ENCODE measurements around the gene CCDC27. TPM values are rescaled to one million over a fixed set of nuclear protein-coding genes. Genes with fewer than 3 reads are reported as not detected.

CCDC27 gene
- total RNA-seq, 4 donors from 2014 or later: 0.13 TPM; not detected in 3

DNA sequence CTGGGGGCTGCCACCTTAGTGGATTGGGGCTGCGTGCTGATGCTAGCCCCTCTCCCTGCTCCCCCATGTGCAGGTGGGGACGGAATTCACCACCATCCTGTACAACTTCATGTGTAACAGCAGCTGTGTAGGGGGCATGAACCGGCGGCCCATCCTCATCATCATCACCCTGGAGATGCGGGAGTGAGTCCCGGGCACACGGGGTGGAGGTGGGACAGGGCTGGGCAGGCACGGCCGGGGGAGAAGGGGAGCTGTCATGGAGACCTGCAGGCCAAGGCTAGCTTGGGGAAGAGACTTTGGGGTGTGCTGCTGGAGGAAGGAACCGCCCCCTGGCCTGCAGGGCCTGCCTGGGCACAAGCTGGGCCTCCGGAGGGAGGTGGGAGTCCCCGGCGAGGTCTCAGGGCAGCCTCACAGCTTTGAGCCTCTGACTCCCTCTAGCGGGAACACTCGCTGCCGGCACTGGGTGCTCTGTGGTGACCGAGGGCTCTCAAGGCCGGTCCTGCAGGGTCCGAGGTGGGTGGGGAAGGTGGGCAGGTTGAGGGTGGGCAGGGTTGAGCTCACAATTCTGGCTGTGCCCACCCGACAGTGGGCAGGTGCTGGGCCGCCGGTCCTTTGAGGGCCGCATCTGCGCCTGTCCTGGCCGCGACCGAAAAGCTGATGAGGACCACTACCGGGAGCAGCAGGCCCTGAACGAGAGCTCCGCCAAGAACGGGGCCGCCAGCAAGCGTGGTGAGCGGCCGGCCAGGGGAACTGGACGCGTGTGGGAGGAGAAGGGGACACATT, 25.0 kb upstream of the CCDC27 start:
- no peak for TF ChIP-seq POLR2A (IDR thresholded peaks at IDR 0.05)
- TF ChIP-seq, protein P1, sequence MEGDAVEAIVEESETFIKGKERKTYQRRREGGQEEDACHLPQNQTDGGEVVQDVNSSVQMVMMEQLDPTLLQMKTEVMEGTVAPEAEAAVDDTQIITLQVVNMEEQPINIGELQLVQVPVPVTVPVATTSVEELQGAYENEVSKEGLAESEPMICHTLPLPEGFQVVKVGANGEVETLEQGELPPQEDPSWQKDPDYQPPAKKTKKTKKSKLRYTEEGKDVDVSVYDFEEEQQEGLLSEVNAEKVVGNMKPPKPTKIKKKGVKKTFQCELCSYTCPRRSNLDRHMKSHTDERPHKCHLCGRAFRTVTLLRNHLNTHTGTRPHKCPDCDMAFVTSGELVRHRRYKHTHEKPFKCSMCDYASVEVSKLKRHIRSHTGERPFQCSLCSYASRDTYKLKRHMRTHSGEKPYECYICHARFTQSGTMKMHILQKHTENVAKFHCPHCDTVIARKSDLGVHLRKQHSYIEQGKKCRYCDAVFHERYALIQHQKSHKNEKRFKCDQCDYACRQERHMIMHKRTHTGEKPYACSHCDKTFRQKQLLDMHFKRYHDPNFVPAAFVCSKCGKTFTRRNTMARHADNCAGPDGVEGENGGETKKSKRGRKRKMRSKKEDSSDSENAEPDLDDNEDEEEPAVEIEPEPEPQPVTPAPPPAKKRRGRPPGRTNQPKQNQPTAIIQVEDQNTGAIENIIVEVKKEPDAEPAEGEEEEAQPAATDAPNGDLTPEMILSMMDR (IDR thresholded peaks at IDR 0.05): peak in 2 of 6 experiments; percentile 16 to 41
- Histone ChIP-seq H3K36me3 (no peaks in the 10 kb centered on the region), H3K4me1 (peaks cover 0 to 12% of the 10 kb centered on the region in 2 donors), H3K9me3 (no peaks in the 10 kb centered on the region), H3K27me3 (no peaks in the 10 kb centered on the region), H3K4me3 (replicated peaks in 1 of 3) (no peak overlapping the region), H3K27ac (no peak overlapping the region)
- intact Hi-C loops (cut with DNase I): loop anchor here (5.0 to 10.0 kb wide), 2 partner anchors 70 to 272 kb away; partner anchors contain the start of genes ARHGEF16 and LRRC47
- DNase-seq: peak; percentile 17 to 26
- WGBS, 2 donors: 49 to 53% methylated on average over 16 to 24 of the region's 37 CpGs

DNA sequence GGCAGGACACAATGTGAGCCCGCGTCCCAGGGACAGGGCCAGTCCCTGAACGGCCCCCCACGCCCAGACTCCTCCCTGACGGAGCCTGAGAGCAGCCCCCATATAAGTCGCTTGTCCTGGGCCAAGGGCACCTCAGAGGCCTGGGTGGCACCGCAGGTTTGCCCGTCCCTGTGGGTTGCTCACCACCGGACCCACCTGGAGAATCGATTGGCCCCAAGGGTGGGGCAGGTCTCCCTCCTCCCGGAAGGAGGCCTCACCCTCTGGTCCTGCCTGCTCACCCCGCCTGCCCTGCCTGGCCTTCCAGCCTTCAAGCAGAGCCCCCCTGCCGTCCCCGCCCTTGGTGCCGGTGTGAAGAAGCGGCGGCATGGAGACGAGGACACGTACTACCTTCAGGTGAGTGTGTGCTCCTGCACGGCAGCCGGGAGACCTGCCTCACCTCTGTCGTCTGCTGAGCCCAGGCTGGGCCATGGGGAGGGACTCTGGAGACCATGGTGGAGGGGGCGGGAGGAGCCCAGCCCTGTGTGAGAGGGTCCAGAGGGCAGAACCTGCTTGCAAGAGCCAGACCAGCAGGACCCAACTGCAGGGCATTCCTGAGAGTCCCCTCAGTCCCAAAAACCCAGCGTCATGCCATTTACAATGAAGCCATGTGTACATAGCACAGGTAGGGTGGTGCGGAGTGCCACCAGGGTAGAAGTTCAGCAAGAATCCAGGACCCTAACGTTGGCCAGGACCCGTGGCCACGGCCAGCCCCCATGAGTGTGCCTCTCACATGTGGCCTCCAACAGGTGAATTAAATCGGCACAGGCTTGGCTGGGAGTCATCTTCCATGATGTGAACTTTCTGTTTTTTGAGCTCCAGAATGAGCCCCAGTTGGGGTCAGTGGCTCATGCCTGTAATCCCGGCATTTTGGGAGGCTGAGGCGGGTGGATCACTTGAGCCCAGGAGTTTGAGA, 24.1 kb upstream of the CCDC27 start:
- H3K9me3 ChIP-seq: no peaks in the 10 kb centered on the region
- no peak overlapping the region for H3K27ac ChIP-seq
- H3K36me3 ChIP-seq: no peaks in the 10 kb centered on the region
- WGBS, 2 donors: 87 to 88% methylated on average over 13 to 25 of the region's 31 CpGs
- DNase-seq: no peak
- no peak overlapping the region for H3K4me3 ChIP-seq (replicated peaks in 1 of 3)
- H3K4me1 ChIP-seq: peaks cover 0 to 12% of the 10 kb centered on the region in 2 donors
- no peaks in the 10 kb centered on the region for H3K27me3 ChIP-seq
- intact Hi-C loops (cut with DNase I): loop anchor here (5.0 to 10.0 kb wide), 2 partner anchors 69 to 273 kb away; partner anchors contain the start of genes ARHGEF16 and LRRC47
- TF ChIP-seq, protein P1 (IDR thresholded peaks at IDR 0.05): no peak
- TF ChIP-seq POLR2A (IDR thresholded peaks at IDR 0.05): no peak

DNA sequence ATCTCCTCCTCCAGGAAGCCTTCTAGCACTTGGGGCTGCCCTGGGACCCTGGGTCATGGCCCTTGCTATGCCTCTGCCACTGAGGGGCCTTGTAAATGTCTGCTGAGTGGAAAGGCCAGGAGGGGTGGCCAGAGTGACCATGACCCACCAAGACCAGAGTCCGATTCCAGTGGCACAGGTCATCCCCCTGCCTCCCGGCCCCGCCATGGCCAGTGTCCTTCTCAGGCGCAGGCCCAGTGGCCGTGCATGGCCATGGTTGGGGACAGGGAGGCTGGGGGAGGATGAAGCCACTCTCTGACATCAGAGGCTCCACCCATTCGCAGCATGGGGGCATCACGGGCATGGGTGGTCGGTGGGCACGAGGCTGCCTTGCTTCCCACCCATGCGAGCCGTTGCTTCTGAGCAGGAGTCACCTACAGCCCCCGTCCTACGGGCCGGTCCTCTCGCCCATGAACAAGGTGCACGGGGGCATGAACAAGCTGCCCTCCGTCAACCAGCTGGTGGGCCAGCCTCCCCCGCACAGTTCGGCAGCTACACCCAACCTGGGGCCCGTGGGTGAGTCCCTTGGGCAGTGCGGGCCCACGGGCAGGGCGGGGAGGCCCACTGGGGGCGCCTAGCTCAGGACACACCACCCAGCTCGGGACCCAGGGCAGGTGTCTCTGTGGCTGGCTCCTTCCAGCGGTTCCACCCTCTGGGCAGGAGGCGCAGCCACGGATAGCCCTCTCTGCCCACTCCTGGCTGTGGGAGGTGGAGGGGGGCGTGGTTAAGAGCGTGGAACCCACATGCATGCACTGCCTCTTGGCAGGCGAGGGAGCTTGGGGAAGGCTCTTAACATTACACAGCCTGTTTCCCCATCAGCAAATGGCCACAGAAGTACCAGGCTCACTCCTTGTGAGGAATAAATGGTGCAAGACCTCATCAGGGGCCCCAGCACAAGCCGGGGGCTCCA, 22.4 kb upstream of the CCDC27 start:
- no peak for TF ChIP-seq POLR2A (IDR thresholded peaks at IDR 0.05)
- TF ChIP-seq, protein P1 (IDR thresholded peaks at IDR 0.05): no peak
- Histone ChIP-seq H3K9me3 (no peaks in the 10 kb centered on the region), H3K36me3 (no peaks in the 10 kb centered on the region), H3K4me3 (replicated peaks in 1 of 3) (no peak overlapping the region), H3K27me3 (no peaks in the 10 kb centered on the region), H3K4me1 (peaks cover 0 to 15% of the 10 kb centered on the region in 2 donors), H3K27ac (no peak overlapping the region)
- 47 to 75% methylated on average over 9 to 13 of the region's 32 CpGs for WGBS, 2 donors
- DNase-seq: peak; percentile 89 to 94
- intact Hi-C loops (cut with DNase I): loop anchor here (5.0 to 10.0 kb wide), 2 partner anchors 67 to 275 kb away; partner anchors contain the start of genes ARHGEF16 and LRRC47

DNA sequence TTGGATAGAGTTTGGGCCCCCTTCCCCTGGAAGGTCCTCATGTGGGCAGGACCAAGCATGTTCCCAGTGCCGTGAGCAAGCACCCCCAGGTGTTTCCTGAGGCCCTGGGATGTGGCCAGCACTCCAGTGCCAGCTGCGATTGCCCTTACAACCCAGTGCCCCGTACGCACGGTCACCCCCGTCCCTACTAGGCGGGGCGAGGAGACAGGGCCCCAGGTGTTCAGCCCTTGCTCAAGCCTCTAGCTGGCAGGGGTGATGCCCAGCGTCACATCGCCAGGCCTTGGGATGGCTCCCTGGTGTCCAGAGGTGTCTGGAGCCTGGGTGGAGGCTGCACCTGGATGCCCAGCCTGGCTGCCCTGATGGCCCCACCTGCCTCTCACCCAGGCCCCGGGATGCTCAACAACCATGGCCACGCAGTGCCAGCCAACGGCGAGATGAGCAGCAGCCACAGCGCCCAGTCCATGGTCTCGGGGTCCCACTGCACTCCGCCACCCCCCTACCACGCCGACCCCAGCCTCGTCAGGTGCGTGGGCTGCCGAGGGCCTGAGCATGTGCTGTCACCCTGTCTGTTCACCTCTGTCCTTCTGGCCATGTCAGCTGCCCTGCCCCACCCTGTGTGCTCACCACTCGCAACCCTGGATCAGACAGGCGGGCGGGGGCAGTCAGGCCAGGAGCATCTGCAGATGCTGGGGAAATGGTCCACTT, 21.6 kb upstream of the CCDC27 start:
- H3K9me3 ChIP-seq: no peaks in the 10 kb centered on the region
- no peak overlapping the region for H3K4me3 ChIP-seq (replicated peaks in 1 of 3)
- 46% methylated on average over 10 of the region's 25 CpGs; no CpG with 5 or more reads in 1 of the 2 donors for WGBS, 2 donors
- peaks cover 3 to 22% of the 10 kb centered on the region in 2 donors for H3K4me1 ChIP-seq
- TF ChIP-seq POLR2A (IDR thresholded peaks at IDR 0.05): no peak
- TF ChIP-seq, protein P1 (IDR thresholded peaks at IDR 0.05): no peak
- H3K27me3 ChIP-seq: no peaks in the 10 kb centered on the region
- DNase-seq: peak in 1 of 2 donors; percentile 43
- H3K36me3 ChIP-seq: no peaks in the 10 kb centered on the region
- H3K27ac ChIP-seq: no peak overlapping the region
- intact Hi-C loops (cut with DNase I): no loop called here
